ENCODE data around the gene PRKCI. TPM values are rescaled to one million over a fixed set of nuclear protein-coding genes. Genes with fewer than 3 reads are reported as not detected.
A peak's percentile ranks its signal among the peaks of the same experiment; 100 is the strongest.

Gene PRKCI
- 175 TPM for total RNA-seq (ENCODE audit: unreplicated experiment)
- long read RNA-seq, full-length matches to known transcripts: 50 of 78 reads
- long read RNA-seq, partial matches to known transcripts: 11 of 78 reads
- long read RNA-seq, other reads (novel, unspliced or antisense): 17 of 78 reads

DNA sequence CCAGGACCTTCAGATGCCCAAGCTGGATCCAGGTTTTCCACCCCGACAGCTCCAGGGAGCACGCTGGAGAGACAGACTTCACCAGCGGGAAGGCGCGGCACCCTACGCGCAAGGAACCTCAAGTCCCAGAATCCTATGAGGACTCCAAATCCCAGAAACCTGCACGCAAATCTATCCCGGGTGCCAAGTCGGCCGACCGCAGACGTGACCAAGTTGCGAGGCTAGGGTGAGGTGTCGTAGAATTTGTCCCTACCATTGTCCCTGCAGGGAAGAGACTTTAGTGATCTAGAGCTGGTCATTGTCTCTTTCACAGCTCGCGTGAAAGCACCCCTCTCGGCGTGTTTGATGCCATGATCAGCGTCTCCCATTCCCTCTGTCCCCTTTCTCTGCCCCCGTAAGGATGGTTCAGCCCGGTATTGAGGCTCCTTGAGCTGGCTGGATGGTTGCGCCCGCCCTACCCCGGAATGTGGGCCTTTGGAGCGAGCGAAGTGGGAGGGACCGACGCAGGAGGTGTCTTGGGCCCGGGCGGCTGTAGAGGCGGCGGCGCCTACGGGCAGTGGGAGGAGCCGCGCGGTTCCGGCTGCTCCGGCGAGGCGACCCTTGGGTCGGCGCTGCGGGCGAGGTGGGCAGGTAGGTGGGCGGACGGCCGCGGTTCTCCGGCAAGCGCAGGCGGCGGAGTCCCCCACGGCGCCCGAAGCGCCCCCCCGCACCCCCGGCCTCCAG, at the start of gene PRKCI:
Gene PRKCI (plus strand): TSS at position 501 of the 723 bp plus-strand sequence. CDS start 246 bp downstream, outside the sequence.
- Mint-ChIP-seq H3K4me3 (ENCODE audit: unreplicated experiment) (peak within 1 kb of the TSS; percentile 88), H3K27me3 (ENCODE audit: unreplicated experiment) (peaks cover 11% of the 10 kb centered on the region), H3K36me3 (ENCODE audit: unreplicated experiment) (no peaks in the 10 kb centered on the region), H3K9me3 (ENCODE audit: unreplicated experiment) (peaks cover 12% of the 10 kb centered on the region), H3K27ac (ENCODE audit: unreplicated experiment) (peak within 1 kb of the TSS; percentile 100), H3K4me1 (ENCODE audit: low read depth, unreplicated experiment) (peaks cover 10% of the 10 kb centered on the region)
- TF ChIP-seq, protein P1, sequence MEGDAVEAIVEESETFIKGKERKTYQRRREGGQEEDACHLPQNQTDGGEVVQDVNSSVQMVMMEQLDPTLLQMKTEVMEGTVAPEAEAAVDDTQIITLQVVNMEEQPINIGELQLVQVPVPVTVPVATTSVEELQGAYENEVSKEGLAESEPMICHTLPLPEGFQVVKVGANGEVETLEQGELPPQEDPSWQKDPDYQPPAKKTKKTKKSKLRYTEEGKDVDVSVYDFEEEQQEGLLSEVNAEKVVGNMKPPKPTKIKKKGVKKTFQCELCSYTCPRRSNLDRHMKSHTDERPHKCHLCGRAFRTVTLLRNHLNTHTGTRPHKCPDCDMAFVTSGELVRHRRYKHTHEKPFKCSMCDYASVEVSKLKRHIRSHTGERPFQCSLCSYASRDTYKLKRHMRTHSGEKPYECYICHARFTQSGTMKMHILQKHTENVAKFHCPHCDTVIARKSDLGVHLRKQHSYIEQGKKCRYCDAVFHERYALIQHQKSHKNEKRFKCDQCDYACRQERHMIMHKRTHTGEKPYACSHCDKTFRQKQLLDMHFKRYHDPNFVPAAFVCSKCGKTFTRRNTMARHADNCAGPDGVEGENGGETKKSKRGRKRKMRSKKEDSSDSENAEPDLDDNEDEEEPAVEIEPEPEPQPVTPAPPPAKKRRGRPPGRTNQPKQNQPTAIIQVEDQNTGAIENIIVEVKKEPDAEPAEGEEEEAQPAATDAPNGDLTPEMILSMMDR (IDR thresholded peaks at IDR 0.05; ENCODE audit: partially characterized antibody, unreplicated experiment): no peak
- DNase-seq: peak; percentile 95

DNA sequence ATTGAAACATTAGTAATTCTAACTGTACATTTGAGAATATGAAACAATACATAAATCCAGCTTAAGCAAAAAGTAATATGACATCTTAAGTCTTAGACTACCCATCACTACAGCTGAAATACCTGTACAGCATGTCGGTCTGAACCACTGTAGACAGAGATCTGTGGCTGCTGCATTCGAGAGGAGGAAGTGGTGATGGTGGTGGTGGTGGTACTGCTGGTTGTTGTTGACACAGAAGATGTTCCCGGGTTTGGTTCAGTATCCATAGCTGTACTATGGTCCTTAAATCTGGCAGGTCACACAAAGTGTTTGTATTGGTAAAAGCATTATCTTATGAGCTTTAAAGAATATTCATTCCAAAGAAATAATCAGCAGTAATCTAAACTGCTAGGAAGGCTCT, 43.6 kb upstream of the PRKCI start:
- no peak for DNase-seq
- Mint-ChIP-seq H3K9me3 (ENCODE audit: unreplicated experiment) (peaks cover 4% of the 10 kb centered on the region), H3K4me1 (ENCODE audit: low read depth, unreplicated experiment) (peaks cover 11% of the 10 kb centered on the region), H3K27me3 (ENCODE audit: unreplicated experiment) (no peaks in the 10 kb centered on the region), H3K27ac (ENCODE audit: unreplicated experiment) (peak overlapping the region; percentile 1), H3K4me3 (ENCODE audit: unreplicated experiment) (no peak overlapping the region), H3K36me3 (ENCODE audit: unreplicated experiment) (peaks cover 4% of the 10 kb centered on the region)
- TF ChIP-seq, protein P1 (IDR thresholded peaks at IDR 0.05; ENCODE audit: partially characterized antibody, unreplicated experiment): no peak

DNA sequence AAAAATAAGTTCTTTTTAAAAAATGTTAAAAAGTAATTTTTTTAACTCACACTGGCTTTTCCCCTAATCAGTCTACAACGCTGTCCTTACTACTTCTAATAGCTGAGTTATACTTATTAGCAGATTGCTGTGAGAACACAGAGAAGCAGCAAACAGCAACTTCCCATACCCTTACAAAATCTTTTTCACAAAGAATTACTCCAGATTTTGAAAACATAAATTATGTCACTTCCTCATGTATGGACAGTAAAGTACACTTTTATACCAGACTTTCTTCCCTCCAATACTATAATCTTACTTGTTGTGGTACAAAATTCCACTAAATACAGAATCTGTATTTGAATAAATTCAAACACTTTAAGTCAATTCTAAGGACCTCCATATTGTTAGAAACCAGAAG, 42.8 kb upstream of the PRKCI start:
- peaks cover 4% of the 10 kb centered on the region for H3K9me3 Mint-ChIP-seq (ENCODE audit: unreplicated experiment)
- H3K27me3 Mint-ChIP-seq (ENCODE audit: unreplicated experiment): no peaks in the 10 kb centered on the region
- H3K27ac Mint-ChIP-seq (ENCODE audit: unreplicated experiment): no peak overlapping the region
- peaks cover 11% of the 10 kb centered on the region for H3K4me1 Mint-ChIP-seq (ENCODE audit: low read depth, unreplicated experiment)
- H3K4me3 Mint-ChIP-seq (ENCODE audit: unreplicated experiment): peak overlapping the region; percentile 98
- no peak for DNase-seq
- H3K36me3 Mint-ChIP-seq (ENCODE audit: unreplicated experiment): peaks cover 4% of the 10 kb centered on the region
- TF ChIP-seq, protein P1 (IDR thresholded peaks at IDR 0.05; ENCODE audit: partially characterized antibody, unreplicated experiment): no peak

DNA sequence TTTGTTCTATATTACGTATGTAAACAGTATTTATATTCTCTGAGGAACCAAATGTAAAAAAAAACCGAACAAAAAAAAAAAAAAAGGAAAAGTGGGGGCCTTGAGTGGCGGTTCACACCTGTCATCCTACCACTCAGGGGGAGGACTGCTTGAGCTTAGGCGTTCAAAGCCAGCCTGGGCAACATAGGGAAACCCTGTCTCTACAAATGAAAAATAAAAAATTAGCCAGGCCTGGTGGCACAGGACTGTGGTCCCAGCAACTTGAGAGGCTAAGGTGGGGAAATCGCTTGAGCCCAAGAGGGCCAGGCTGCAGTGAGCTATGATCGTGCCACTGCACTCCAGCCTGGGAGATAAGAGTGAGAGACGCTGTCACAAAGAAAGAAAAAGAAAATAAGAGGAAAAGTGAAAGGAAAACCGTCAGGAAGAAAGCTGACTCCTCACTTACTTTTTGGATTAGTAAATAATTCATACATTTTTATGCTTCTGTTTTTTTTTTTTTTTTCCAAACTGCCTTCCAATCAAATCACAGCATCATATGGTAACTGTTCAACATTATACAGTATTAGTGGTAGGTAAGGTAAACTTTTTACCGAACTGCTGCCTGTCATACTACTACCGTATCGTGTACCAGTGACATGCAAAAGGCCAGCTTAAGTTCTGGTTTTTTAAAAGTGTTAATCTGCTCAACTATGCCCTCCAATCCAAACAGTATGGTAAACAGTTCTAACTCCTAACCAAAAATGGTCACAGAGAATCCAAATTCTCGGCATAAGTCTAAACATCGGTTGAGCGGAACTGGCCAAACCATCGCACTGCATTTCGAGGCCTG, 41.9 kb upstream of the PRKCI start:
- H3K27me3 Mint-ChIP-seq (ENCODE audit: unreplicated experiment): no peaks in the 10 kb centered on the region
- H3K36me3 Mint-ChIP-seq (ENCODE audit: unreplicated experiment): peaks cover 3% of the 10 kb centered on the region
- no peak for DNase-seq
- peaks cover 11% of the 10 kb centered on the region for H3K4me1 Mint-ChIP-seq (ENCODE audit: low read depth, unreplicated experiment)
- H3K27ac Mint-ChIP-seq (ENCODE audit: unreplicated experiment): peak overlapping the region; percentile 91
- TF ChIP-seq, protein P1 (IDR thresholded peaks at IDR 0.05; ENCODE audit: partially characterized antibody, unreplicated experiment): no peak
- peaks cover 4% of the 10 kb centered on the region for H3K9me3 Mint-ChIP-seq (ENCODE audit: unreplicated experiment)
- H3K4me3 Mint-ChIP-seq (ENCODE audit: unreplicated experiment): peak overlapping the region; percentile 98
